Stimulated activated CD4-positive, alpha-beta T cell treated with anti-CD3 and anti-CD28 coated beads, Interleukin-12 subunit alpha, Interleukin-12 subunit beta, amount 100 ng/mL, for 4 hours (primary cell): ENCODE measurements around the gene SLC39A13.

Experiments
- DNase-seq: peaks from one replicate; pipeline ENCODE4 v3.0.0-alpha.2; 2020

The SLC39A13 gene

DNA sequence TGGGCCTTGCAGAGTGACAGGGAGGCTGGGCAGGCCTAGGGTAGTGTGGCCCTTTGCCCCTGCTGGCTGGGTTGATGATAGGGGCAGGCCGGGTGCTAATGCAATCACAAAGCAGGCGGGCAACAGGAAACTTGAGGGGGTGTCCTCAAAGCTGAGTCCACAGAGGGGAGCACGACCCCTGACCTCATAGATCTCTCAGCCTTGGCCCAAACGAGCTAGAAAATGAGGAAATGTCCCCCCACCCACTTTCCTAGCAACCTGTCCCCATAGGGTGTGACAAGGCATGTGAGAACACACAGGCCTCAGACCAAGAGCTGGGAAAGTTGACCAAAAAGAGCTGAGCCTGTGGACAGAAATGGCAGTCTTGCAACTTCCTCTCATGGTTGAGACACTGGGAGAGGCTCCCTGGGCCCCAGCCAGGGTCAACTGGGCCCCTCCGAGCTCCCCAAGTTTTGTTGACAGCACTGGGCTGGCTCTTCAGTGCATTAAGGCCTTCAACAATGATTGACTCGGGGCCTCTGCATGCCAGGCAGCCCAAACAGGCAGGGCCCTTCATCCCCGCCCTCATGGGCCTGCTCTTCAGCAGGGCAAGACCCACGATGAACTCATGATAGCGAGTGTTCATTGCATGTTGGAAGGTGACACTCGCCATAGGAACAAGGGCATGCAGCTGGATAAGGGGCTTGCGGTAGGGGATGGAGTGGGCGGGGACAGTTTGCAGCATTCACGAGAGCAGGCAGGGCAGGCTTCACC lies 20.3 kb upstream of the SLC39A13 start:
- DNase-seq = no peak

GRCh38 chr11:47388697-47389576 lies 19.5 kb upstream of the SLC39A13 start:
- no peak for DNase-seq

GRCh38 chr11:47389577-47390421 lies 18.6 kb upstream of the SLC39A13 start:
- no peak for DNase-seq

DNA sequence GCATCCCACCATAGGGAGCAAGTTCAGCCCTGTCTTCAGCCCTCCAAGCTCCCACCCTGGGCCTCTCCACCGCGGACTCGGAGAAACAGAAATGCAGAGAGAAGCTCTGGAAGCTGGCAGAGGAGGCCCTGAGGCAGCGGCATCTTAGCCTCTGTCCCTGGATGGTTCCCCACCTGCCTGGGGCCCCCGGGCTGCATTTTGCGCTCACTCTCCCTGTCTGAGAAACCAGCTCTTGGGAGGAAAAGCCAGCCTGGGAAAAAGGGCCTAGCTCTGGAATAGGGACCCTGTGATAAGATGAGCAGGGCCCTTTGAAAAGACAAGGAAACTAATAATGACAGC lies 18.0 kb upstream of the SLC39A13 start:
- no peak for DNase-seq

- DNase-seq = no peak
Measured at GRCh38 chr11:47391077-47391583, 17.3 kb upstream of the SLC39A13 start.

DNA sequence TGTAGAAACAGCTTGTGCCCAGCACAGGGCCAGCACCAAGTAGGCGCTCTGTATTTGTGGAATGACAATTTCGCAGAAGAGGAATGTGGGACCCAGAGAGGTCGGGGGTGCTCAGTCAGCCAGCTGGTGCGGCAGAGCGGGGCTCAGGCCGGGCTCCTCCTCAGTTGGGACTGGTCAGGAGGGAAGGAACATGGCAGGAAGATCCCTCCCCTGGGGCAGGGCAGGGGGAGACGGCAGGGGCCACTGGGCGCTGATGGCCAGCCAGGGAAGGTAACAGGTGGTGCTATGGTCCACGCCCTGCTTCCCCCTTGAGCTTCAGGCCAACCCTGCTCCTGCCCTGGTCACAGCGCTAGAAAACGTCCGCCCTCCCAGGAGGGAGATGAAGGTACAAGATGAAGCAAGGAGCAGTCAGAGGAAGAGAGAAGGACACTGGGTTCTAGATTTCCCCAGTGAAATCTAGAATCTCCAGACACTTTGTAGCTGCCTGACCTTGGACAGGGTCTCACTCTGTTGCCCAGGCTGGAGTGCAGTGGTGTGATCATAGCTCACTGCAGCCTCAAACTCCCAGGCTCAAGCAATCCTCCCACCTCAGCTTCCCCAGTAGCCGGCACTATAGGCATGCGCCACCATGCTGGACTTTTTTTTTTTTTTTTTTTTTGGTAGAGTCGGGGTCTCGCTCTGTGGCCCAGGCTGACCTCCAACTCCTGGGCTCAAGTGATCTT lies 16.5 kb upstream of the SLC39A13 start:
- DNase-seq = no peak

DNA sequence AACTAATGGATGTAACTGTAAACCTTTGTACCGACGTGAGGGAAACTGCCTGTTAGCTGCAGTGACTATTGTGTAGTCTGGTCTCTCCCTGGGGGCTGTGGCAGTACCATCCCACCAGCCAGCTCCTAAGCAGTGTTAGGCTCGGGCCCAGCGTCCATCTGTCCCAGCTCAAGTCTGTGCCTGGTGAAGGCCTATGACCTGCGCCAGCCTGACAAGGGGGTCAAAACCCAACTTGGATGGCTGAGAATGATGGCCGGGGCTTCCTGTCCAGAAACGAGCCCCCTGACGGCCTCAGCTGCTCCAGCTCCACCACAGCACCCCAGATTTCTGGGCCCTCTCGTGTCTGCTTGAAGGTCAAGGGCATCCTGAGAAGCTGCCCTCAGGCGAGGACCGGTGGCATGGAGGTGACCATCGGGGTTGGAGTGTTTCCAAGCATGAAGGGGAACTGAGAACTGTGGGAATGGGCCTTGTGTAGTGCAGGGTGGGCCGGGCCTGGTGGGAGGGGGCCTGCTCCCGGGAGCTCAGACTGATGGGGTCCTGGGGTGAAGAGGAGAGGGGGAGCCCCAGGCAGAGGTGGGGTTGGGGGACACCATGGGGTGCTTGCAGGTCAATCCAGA lies 15.7 kb upstream of the SLC39A13 start:
- DNase-seq = no peak

- no peak for DNase-seq
Measured at GRCh38 chr11:47393163-47394049, 15.0 kb upstream of the SLC39A13 start.

GRCh38 chr11:47394050-47394321 lies 14.4 kb upstream of the SLC39A13 start:
- DNase-seq = no peak

- peak; percentile 57 for DNase-seq
Measured at GRCh38 chr11:47394322-47395222, 13.8 kb upstream of the SLC39A13 start.

- no peak for DNase-seq
Measured at GRCh38 chr11:47395223-47396048, 13.0 kb upstream of the SLC39A13 start.

GRCh38 chr11:47396049-47396320 lies 12.4 kb upstream of the SLC39A13 start:
- DNase-seq = no peak

GRCh38 chr11:47398011-47398410 lies 10.4 kb upstream of the SLC39A13 start:
- DNase-seq = no peak

DNA sequence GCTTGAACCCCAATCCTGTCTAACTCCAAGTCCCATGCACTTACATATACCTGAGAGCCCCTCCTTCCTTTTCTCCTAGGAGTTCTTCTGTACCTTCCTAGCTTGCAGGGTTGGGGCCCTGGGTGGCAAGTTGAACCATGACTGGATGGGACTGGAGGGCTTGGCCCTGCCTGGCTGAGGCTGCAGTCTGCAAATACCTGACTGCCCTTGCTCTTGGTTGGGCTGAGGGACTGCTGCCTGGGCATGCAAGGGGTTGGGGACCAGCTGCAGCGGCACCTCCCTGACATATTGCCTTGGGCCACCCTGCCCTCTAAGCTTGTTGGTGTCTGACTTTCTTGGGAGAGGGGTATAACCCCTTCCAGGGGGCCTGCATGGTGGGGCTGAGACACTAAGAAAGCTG lies 9.8 kb upstream of the SLC39A13 start:
- no peak for DNase-seq

DNA sequence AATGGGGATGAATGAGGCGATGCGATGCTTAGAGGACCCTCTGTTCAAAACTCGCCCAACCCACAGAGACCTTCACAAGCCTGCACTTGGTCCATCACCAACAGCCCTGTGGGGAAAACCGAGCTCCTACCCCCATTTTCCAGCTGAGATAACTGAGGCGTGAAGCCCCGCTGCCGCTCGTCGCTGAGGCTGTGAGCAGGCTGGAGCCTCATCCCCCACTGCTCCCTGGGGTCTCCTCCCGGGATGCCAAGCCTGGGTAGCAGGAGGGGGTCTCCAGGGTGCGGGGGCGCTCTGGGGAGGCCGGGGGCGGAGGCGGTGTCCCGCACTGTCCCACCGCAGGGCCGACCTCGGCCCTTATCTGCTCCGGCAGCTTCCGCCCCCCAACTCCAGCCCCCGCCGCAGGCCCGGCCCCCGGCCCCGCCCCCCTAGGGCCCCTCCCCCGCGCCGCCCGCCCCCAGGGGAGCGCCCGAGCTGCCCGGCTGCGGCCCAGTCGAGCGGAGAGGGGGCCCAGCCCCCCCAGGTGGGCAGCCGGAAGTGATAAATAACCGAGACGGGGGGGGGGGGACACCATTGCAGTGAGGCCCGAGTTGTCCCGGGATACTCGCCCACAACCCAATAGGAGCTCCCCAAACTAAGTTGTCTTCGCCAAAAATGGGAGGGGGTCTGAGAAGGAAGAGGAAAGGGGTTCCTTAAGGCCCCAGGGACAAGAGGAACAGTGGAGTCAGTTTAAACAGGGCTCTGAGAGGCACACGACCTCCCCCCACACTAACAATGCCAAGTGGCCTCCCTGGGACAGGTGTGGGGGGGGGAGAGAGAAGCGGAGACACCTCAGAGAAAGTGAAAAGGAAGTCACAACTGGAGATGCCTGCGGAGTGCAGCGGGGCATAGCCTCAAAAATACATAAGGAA lies 8.3 kb upstream of the SLC39A13 start:
- peak; percentile 40 for DNase-seq

- DNase-seq = no peak
Measured at GRCh38 chr11:47400768-47401279, 7.6 kb upstream of the SLC39A13 start.

- DNase-seq = no peak
Measured at GRCh38 chr11:47403135-47403534, 5.3 kb upstream of the SLC39A13 start.

- DNase-seq = no peak
Measured at GRCh38 chr11:47403571-47403970, 4.8 kb upstream of the SLC39A13 start.
